K562 (cell line): ENCODE measurements around the gene LASP1. TPM values are rescaled to one million over a fixed set of nuclear protein-coding genes. Genes with fewer than 3 reads are reported as not detected.

ENCODE experiments used
- BCOR ChIP-seq: fragments of 450-650 bp; IDR thresholded peaks from 2 replicates; pipeline ENCODE4 v1.6.1; 2016
- CBX1 ChIP-seq: sonication (generic); IDR thresholded peaks from 2 replicates; pipeline ENCODE4 v1.6.1; 2016; ENCODE audit warnings: antibody characterized with exemption, low read depth, mild to moderate bottlenecking
- DDX20 ChIP-seq: fragments of 450-650 bp; IDR thresholded peaks from 2 replicates; pipeline ENCODE4 v1.6.1; 2016; ENCODE audit warnings: missing genetic modification characterization, low read depth, mild to moderate bottlenecking, missing compliant biosample characterization, moderate library complexity
- ELF1 ChIP-seq: fragments of 200-800 bp; sonication (Bioruptor generic); IDR thresholded peaks from 2 replicates; pipeline ENCODE4 v1.6.1; 2016; ENCODE audit warnings: missing genetic modification characterization, missing compliant biosample characterization
- ETV5 ChIP-seq: sonication (generic); formaldehyde crosslinking; IDR thresholded peaks from 2 replicates; pipeline ENCODE4 v1.4.0; 2020; ENCODE audit warnings: low read depth, mild to moderate bottlenecking, missing genetic modification reagents
- GTF2A2 ChIP-seq: IDR thresholded peaks from 2 replicates; pipeline ENCODE4 v1.6.1; 2016; ENCODE audit warnings: mild to moderate bottlenecking, missing genetic modification characterization, missing compliant biosample characterization
- HNRNPUL1 ChIP-seq: fragments of 200-400 bp; formaldehyde crosslinking; IDR thresholded peaks from 2 replicates; pipeline ENCODE4 v1.6.1; 2017; ENCODE audit warnings: low read length
- KLF16 ChIP-seq: IDR thresholded peaks from 2 replicates; pipeline ENCODE4 v1.6.1; 2016; ENCODE audit warnings: antibody characterized with exemption
- NEUROD1 ChIP-seq: fragments of 150-350 bp; IDR thresholded peaks from 2 replicates; pipeline ENCODE4 v1.6.1; 2014; ENCODE audit warnings: borderline replicate concordance, low read length, low read depth; ENCODE audit not compliant: partially characterized antibody
- SREBF1 ChIP-seq: fragments of 150-350 bp; IDR thresholded peaks from 2 replicates; pipeline ENCODE4 v1.6.1; 2014; ENCODE audit warnings: antibody characterized with exemption, low read depth, low read length, borderline replicate concordance
- SREBF2 ChIP-seq: sonication (generic); formaldehyde crosslinking; IDR thresholded peaks from 2 replicates; pipeline ENCODE4 v1.4.0; 2020; ENCODE audit warnings: mild to moderate bottlenecking, missing genetic modification reagents
- polyA plus RNA-seq, 8 experiments: library from polyadenylated mRNA; depleted of rRNA in 4 of 8; stranded (reverse) in 5 of 8; unstranded in 3 of 8; fragments of >200 nt; fragmentation: Nextera tagmentation in 2 of 8; fragmentation: Illumina TruSeq in 1 of 8; extraction: Ambion mirVana in 2 of 8; extraction: Trizol in 1 of 8; gene quantifications; 2 replicates each; pipeline versions ENCODE4 v1.2.1 to v1.2.3, GENCODE V29; 2011 to 2014; ENCODE audit warnings: inconsistent platforms in 1 of 8, missing spikeins in 1 of 8
- total RNA-seq, 7 experiments: library from RNA; depleted of rRNA in 6 of 7; stranded (reverse); fragments of >200 nt in 6 of 7; fragmentation: Illumina TruSeq in 2 of 7; extraction: Trizol in 2 of 7; gene quantifications; 2 replicates each; pipeline versions ENCODE4 v1.2.1 to v1.2.3, GENCODE V29; 2011 to 2021; ENCODE audit warnings: low replicate concordance in 1 of 7
- TF ChIP-seq, protein P1 (sequence below): sonication (generic); formaldehyde crosslinking; IDR thresholded peaks from 2 replicates; pipeline ENCODE4 v1.8.0; 2022; ENCODE audit warnings: mild to moderate bottlenecking, missing genetic modification reagents, borderline replicate concordance
- TF ChIP-seq, protein P2 (sequence below), 2 experiments: IDR thresholded peaks; 2 replicates each; pipeline ENCODE4 v1.6.1; 2011; ENCODE audit warnings: borderline replicate concordance in 1 of 2, control low read depth in 1 of 2, low read depth in 1 of 2, low read length in 1 of 2, mild to moderate bottlenecking in 1 of 2, mixed read lengths in 1 of 2, moderate library complexity in 1 of 2; ENCODE audit not compliant: insufficient read depth in 1 of 2, insufficient read length in 1 of 2, poor library complexity in 1 of 2, severe bottlenecking in 1 of 2; ENCODE audit errors: extremely low read depth in 1 of 2
- TF ChIP-seq, protein P3 (sequence below), 2 experiments: IDR thresholded peaks; 2 replicates each; pipeline ENCODE4 v1.6.1; 2012; ENCODE audit warnings: improper control_type of control experiment in 2 of 2, low read depth in 2 of 2, low read length in 2 of 2, borderline replicate concordance in 1 of 2
- TF ChIP-seq, protein P4 (sequence below): sonication (generic); formaldehyde crosslinking; IDR thresholded peaks from 2 replicates; pipeline ENCODE4 v1.8.1; 2023; ENCODE audit warnings: mild to moderate bottlenecking, missing genetic modification reagents
- TF ChIP-seq, protein P5 (sequence below), 2 experiments: fragments of 200-800 bp in 1 of 2; sonication (Bioruptor generic) in 1 of 2; sonication (generic) in 1 of 2; formaldehyde crosslinking in 1 of 2; IDR thresholded peaks in 1 of 2; conservative IDR thresholded peaks in 1 of 2; 2 replicates each; pipeline versions ENCODE4 v1.5.0 to v1.6.1; 2016 to 2020; ENCODE audit warnings: missing compliant biosample characterization in 1 of 2, missing genetic modification characterization in 1 of 2, missing genetic modification reagents in 1 of 2

The LASP1 gene
- total and polyA plus RNA-seq, 9 of the 15 experiments (the other 6 are each of a cell fraction or from before 2014, with no cell fraction given) = 23.0 to 125 (median 55.3) TPM

DNA sequence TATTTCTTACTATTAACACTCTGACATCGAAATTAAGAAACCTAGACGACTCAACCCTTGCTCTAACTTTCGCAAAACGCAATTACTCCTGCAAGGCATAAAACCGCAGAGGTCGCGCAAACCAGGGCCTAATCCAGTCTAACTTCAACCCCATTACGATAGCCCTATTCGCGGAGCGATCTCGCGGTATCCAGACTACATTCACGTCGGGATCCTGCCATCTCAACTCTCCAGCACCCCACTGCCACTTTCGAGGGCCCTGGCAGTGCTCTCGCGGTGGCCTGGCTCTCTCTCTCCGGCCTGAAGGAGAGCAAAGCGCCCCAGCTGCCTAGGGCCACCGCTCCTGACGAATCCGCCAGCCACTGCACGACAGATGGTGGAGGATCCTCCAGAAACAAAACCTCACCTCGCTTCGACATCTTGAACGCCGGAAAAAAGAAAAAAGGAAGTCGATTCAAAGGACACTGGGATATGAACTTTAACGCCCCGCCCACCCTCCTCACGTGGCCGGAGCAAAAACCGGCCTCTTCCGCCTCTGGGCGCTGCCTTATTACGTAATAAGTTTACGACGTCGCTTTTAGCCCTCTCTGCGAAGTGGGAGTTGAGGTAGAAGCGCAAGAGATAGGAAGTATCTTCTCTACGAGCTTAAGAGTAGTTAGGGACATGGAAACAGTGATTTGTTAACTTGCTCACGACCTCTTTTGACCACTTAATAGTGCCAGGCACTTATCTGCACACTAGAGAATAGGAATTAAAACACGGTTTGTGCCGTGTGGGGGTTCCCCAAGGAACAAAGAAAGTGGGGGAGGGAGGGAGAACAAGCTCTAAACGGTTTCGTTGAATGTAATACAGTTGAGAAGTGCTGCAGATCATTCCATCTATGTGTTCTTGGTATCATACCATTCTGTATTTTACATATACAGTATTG lies 16.3 kb upstream of the LASP1 start, which contains the start of gene RPL23 (continued):
- TF ChIP-seq, protein P1, sequence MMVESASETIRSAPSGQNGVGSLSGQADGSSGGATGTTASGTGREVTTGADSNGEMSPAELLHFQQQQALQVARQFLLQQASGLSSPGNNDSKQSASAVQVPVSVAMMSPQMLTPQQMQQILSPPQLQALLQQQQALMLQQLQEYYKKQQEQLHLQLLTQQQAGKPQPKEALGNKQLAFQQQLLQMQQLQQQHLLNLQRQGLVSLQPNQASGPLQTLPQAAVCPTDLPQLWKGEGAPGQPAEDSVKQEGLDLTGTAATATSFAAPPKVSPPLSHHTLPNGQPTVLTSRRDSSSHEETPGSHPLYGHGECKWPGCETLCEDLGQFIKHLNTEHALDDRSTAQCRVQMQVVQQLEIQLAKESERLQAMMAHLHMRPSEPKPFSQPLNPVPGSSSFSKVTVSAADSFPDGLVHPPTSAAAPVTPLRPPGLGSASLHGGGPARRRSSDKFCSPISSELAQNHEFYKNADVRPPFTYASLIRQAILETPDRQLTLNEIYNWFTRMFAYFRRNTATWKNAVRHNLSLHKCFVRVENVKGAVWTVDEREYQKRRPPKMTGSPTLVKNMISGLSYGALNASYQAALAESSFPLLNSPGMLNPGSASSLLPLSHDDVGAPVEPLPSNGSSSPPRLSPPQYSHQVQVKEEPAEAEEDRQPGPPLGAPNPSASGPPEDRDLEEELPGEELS = no peak
- TF ChIP-seq, protein P2, sequence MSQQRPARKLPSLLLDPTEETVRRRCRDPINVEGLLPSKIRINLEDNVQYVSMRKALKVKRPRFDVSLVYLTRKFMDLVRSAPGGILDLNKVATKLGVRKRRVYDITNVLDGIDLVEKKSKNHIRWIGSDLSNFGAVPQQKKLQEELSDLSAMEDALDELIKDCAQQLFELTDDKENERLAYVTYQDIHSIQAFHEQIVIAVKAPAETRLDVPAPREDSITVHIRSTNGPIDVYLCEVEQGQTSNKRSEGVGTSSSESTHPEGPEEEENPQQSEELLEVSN (IDR thresholded peaks at IDR 0.05; ENCODE audit: borderline replicate concordance in 1 of 2, extremely low read depth in 1 of 2, insufficient read depth in 1 of 2, insufficient read length in 1 of 2, low read depth in 1 of 2, low read length in 1 of 2, poor library complexity in 1 of 2, severe bottlenecking in 1 of 2) = peak in 1 of 2 experiments; percentile 54
- TF ChIP-seq CBX1 = no peak
- no peak; the same call in 1 of the 2 replicates for TF ChIP-seq ETV5
- TF ChIP-seq SREBF2 = no peak
- TF ChIP-seq, protein P3, sequence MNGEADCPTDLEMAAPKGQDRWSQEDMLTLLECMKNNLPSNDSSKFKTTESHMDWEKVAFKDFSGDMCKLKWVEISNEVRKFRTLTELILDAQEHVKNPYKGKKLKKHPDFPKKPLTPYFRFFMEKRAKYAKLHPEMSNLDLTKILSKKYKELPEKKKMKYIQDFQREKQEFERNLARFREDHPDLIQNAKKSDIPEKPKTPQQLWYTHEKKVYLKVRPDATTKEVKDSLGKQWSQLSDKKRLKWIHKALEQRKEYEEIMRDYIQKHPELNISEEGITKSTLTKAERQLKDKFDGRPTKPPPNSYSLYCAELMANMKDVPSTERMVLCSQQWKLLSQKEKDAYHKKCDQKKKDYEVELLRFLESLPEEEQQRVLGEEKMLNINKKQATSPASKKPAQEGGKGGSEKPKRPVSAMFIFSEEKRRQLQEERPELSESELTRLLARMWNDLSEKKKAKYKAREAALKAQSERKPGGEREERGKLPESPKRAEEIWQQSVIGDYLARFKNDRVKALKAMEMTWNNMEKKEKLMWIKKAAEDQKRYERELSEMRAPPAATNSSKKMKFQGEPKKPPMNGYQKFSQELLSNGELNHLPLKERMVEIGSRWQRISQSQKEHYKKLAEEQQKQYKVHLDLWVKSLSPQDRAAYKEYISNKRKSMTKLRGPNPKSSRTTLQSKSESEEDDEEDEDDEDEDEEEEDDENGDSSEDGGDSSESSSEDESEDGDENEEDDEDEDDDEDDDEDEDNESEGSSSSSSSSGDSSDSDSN (IDR thresholded peaks at IDR 0.05; ENCODE audit: borderline replicate concordance in 1 of 2, low read depth in 2 of 2, low read length in 2 of 2) = no peak
- no peak for TF ChIP-seq BCOR
- no peak for TF ChIP-seq SREBF1
- peak; percentile 98 for TF ChIP-seq ELF1 (tag)
- no peak for TF ChIP-seq HNRNPUL1
- peak; percentile 53; the same call in 1 of the 2 replicates for TF ChIP-seq KLF16
- 0 out of 2 replicates have a peak, but pooled peaks have one; percentile 27 for TF ChIP-seq GTF2A2 (tag)
- TF ChIP-seq NEUROD1 = peak; percentile 78
- no peak for TF ChIP-seq DDX20 (tag)
- TF ChIP-seq, protein P4, sequence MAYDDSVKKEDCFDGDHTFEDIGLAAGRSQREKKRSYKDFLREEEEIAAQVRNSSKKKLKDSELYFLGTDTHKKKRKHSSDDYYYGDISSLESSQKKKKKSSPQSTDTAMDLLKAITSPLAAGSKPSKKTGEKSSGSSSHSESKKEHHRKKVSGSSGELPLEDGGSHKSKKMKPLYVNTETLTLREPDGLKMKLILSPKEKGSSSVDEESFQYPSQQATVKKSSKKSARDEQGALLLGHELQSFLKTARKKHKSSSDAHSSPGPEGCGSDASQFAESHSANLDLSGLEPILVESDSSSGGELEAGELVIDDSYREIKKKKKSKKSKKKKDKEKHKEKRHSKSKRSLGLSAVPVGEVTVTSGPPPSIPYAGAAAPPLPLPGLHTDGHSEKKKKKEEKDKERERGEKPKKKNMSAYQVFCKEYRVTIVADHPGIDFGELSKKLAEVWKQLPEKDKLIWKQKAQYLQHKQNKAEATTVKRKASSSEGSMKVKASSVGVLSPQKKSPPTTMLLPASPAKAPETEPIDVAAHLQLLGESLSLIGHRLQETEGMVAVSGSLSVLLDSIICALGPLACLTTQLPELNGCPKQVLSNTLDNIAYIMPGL (CRISPR knock-in tag) = no peak; the same call in 1 of the 2 replicates
- TF ChIP-seq, protein P5, sequence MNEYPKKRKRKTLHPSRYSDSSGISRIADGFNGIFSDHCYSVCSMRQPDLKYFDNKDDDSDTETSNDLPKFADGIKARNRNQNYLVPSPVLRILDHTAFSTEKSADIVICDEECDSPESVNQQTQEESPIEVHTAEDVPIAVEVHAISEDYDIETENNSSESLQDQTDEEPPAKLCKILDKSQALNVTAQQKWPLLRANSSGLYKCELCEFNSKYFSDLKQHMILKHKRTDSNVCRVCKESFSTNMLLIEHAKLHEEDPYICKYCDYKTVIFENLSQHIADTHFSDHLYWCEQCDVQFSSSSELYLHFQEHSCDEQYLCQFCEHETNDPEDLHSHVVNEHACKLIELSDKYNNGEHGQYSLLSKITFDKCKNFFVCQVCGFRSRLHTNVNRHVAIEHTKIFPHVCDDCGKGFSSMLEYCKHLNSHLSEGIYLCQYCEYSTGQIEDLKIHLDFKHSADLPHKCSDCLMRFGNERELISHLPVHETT (CRISPR knock-in tag; conservative IDR thresholded peaks at IDR 0.05 in 1 of 2, IDR thresholded peaks at IDR 0.05 in 1 of 2) = peak in 1 of 2 experiments; percentile 79; a peak in 2 of 4 replicates
